B cell (primary cell): ENCODE measurements around the gene PLD1. TPM values are rescaled to one million over a fixed set of nuclear protein-coding genes. Genes with fewer than 3 reads are reported as not detected.

Source experiments
- ATAC-seq: fragments of 200-7000 bp; cut with Tn5 transposase; one replicate; pipeline ENCODE4 v1.10.0; 2021; ENCODE audit warnings: low read depth, mild to moderate bottlenecking, moderate number of reproducible peaks, moderate library complexity
- CTCF ChIA-PET: fragments of 350-600 bp; sonication (Branson Sonifier 250); formaldehyde crosslinking; loops from one replicate; lab custom pipeline; 2021; ENCODE audit warnings: antibody characterized with exemption, inconsistent platforms; lab: Charles Lee
- POLR2A ChIA-PET: fragments of 350-600 bp; sonication (Branson Sonifier 250); formaldehyde crosslinking; loops from one replicate; lab custom pipeline; 2021; ENCODE audit warnings: antibody characterized with exemption; lab: Charles Lee
- DNase-seq: peaks from one replicate; pipeline ENCODE4 v3.0.0; 2013
- H2AFZ ChIP-seq: 2 replicates; pipeline ENCODE4 v1.6.1; 2012; ENCODE audit warnings: mild to moderate bottlenecking, low read depth, low read length; ENCODE audit not compliant: insufficient read depth, poor library complexity, severe bottlenecking
- H3K27ac ChIP-seq, 2 donors: 1 replicate in 1 of 2; 2 replicates in 1 of 2; pipeline ENCODE4 v1.5.1; 2012 to 2013; ENCODE audit warnings: low read length in 2 of 2, mild to moderate bottlenecking in 2 of 2, moderate library complexity in 1 of 2
- H3K27me3 ChIP-seq, 4 experiments: fragments of 200-600 bp in 1 of 4; sonication (generic) in 1 of 4; replicated peaks in 1 of 4; 1 replicate in 2 of 4; 2 replicates in 2 of 4; pipeline versions ENCODE4 v1.6.1 to v1.7.0; 2013 to 2016; ENCODE audit warnings: low read length in 3 of 4, mild to moderate bottlenecking in 2 of 4, mixed read lengths in 1 of 4, moderate library complexity in 1 of 4; ENCODE audit not compliant: insufficient read depth in 4 of 4, control insufficient read depth in 3 of 4; ENCODE audit errors: control extremely low read depth in 1 of 4
- H3K36me3 ChIP-seq, 2 experiments: replicated peaks in 1 of 2; 1 replicate in 1 of 2; 2 replicates in 1 of 2; pipeline versions ENCODE4 v1.6.1 to v1.7.1; 2013; ENCODE audit warnings: low read length in 1 of 2; ENCODE audit not compliant: insufficient read depth in 2 of 2, control insufficient read depth in 1 of 2; ENCODE audit errors: control extremely low read depth in 1 of 2, extremely low read depth in 1 of 2
- H3K4me1 ChIP-seq, 2 donors: fragments of 200-600 bp in 1 of 2; sonication (generic) in 1 of 2; 1 replicate in 1 of 2; 2 replicates in 1 of 2; pipeline versions ENCODE4 v1.5.1 to v1.6.1; 2013 to 2017; ENCODE audit warnings: low read length in 2 of 2; ENCODE audit not compliant: control insufficient read depth in 2 of 2, insufficient read depth in 2 of 2
- H3K4me2 ChIP-seq: replicated peaks from 2 replicates; pipeline ENCODE3; 2012; ENCODE audit warnings: mild to moderate bottlenecking, low read depth, low read length; ENCODE audit not compliant: poor library complexity, severe bottlenecking
- H3K4me3 ChIP-seq, 5 experiments: fragments of 200-600 bp in 1 of 5; sonication (generic) in 1 of 5; 1 replicate in 3 of 5; 2 replicates in 2 of 5; pipeline versions ENCODE4 v1.5.1 to v1.7.0; 2011 to 2016; ENCODE audit warnings: low read length in 4 of 5, mild to moderate bottlenecking in 4 of 5, low read depth in 2 of 5, control low read depth in 1 of 5, moderate library complexity in 1 of 5; ENCODE audit not compliant: insufficient read depth in 1 of 5; ENCODE audit errors: control extremely low read depth in 1 of 5, extremely low read depth in 1 of 5
- H3K79me2 ChIP-seq: fragments of 200-600 bp; sonication (generic); one replicate; pipeline ENCODE4 v1.6.0; 2016; ENCODE audit warnings: low read length; ENCODE audit not compliant: control insufficient read depth, insufficient read depth
- H3K9ac ChIP-seq: fragments of 200-600 bp; sonication (generic); 2 replicates; pipeline ENCODE4 v1.6.1; 2017; ENCODE audit warnings: mild to moderate bottlenecking, low read length, moderate library complexity
- H3K9me3 ChIP-seq, 3 donors: one replicate each; pipeline versions ENCODE4 v1.6.1 to v1.7.1; 2013; ENCODE audit warnings: low read length in 2 of 3; ENCODE audit not compliant: control insufficient read depth in 2 of 3, insufficient read depth in 1 of 3; ENCODE audit errors: control extremely low read depth in 1 of 3
- H4K20me1 ChIP-seq: 2 replicates; pipeline ENCODE4 v1.6.0; 2012; ENCODE audit warnings: mild to moderate bottlenecking, low read length; ENCODE audit not compliant: insufficient read depth, control insufficient read depth, poor library complexity, severe bottlenecking
- H3K27ac Mint-ChIP-seq: one replicate; pipeline ENCODE4 v1.8.0; 2021; ENCODE audit warnings: mixed read lengths
- H3K27me3 Mint-ChIP-seq: one replicate; pipeline ENCODE4 v1.8.0; 2021; ENCODE audit warnings: mixed read lengths
- H3K4me1 Mint-ChIP-seq: one replicate; pipeline ENCODE4 v1.8.0; 2021; ENCODE audit warnings: mixed read lengths
- H3K4me3 Mint-ChIP-seq: one replicate; pipeline ENCODE4 v1.8.0; 2021; ENCODE audit warnings: mixed read lengths
- H3K9me3 Mint-ChIP-seq: one replicate; pipeline ENCODE4 v1.8.0; 2022; ENCODE audit warnings: mixed read lengths; ENCODE audit not compliant: insufficient read depth
- CTCF ChIP-seq: fragments of 200-600 bp; IDR thresholded peaks from one replicate; pipeline ENCODE4 v1.8.0; 2022; ENCODE audit warnings: antibody characterized with exemption, mild to moderate bottlenecking
- EZH2 ChIP-seq: IDR thresholded peaks from 2 replicates; pipeline ENCODE4 v1.6.1; 2012; ENCODE audit warnings: borderline replicate concordance, low read depth, mild to moderate bottlenecking, moderate library complexity, low read length; ENCODE audit not compliant: insufficient read depth, poor library complexity, severe bottlenecking
- WGBS: methylation state at CpG from one replicate; pipeline ENCODE4 v1.1.5; 2013; ENCODE audit warnings: missing lambda C conversion rate; ENCODE audit not compliant: insufficient coverage; 5-methylcytosine and 5-hydroxymethylcytosine counted together
- intact Hi-C: fragments of 100-400 bp; cut with micrococcal nuclease; formaldehyde crosslinking; loops from one replicate; pipeline ENCODE4 v1.10.0; 2022
- polyA plus RNA-seq: library from polyadenylated mRNA; depleted of rRNA; stranded (reverse); fragments of >200 nt; gene quantifications from 2 replicates; pipeline ENCODE4 v1.2.3, GENCODE V29; 2012
- total RNA-seq, 2 donors: library from RNA; stranded (reverse); fragments of 120-200 nt in 1 of 2; gene quantifications; 1 replicate in 1 of 2; 2 replicates in 1 of 2; pipeline versions ENCODE4 v1.2.3 to v1.2.4, GENCODE V29; 2013 to 2022

PLD1 gene
- total and polyA plus RNA-seq, 2 donors (not counting 1 experiment from before 2014, with no cell fraction given), result 0.24 to 0.52 TPM

GRCh38 chr3:171561596-171562323 lies 248.5 kb downstream of the PLD1 start:
- no peak overlapping the region for H3K4me3 Mint-ChIP-seq
- DNase-seq (no peak), ATAC-seq (no peak)
- ChIA-PET CTCF (interaction anchor here (0.6 to 1.0 kb wide), 2 partner anchors 511 to 516 kb away, joined by 3 read pairs; no protein-coding TSS in a partner anchor), POLR2A (no interaction called here)
- Histone ChIP-seq H4K20me1 (no peaks in the 10 kb centered on the region), H3K9ac (no peak overlapping the region), H3K4me3 (no peak overlapping the region), H3K4me1 (no peaks in the 10 kb centered on the region), H3K79me2 (no peaks in the 10 kb centered on the region), H3K4me2 (no peak overlapping the region), H3K27ac (no peak overlapping the region), H2AFZ (no peak overlapping the region), H3K27me3 (no peaks in the 10 kb centered on the region), H3K9me3 (no peaks in the 10 kb centered on the region), H3K36me3 (no peaks in the 10 kb centered on the region)
- WGBS, result 88% methylated on average over 4 of the region's 5 CpGs
- intact Hi-C loops, result no loop called here
- TF ChIP-seq EZH2 (no peak), CTCF (no peak)
- H3K9me3 Mint-ChIP-seq, result no peaks in the 10 kb centered on the region
- H3K27ac Mint-ChIP-seq, result no peak overlapping the region
- no peaks in the 10 kb centered on the region for H3K27me3 Mint-ChIP-seq
- H3K4me1 Mint-ChIP-seq, result no peaks in the 10 kb centered on the region

GRCh38 chr3:171559586-171559985 lies 250.7 kb downstream of the PLD1 start:
- Mint-ChIP-seq H3K27ac (no peak overlapping the region), H3K4me1 (no peaks in the 10 kb centered on the region), H3K27me3 (no peaks in the 10 kb centered on the region), H3K9me3 (no peaks in the 10 kb centered on the region), H3K4me3 (no peak overlapping the region)
- intact Hi-C loops, result no loop called here
- ATAC-seq (no peak), DNase-seq (no peak)
- no peak overlapping the region for H2AFZ ChIP-seq
- POLR2A ChIA-PET, result no interaction called here
- no peaks in the 10 kb centered on the region for H3K79me2 ChIP-seq
- 77% methylated on average over 5 of the region's 7 CpGs for WGBS
- H3K4me2 ChIP-seq, result no peak overlapping the region
- no peak for TF ChIP-seq CTCF
- TF ChIP-seq EZH2, result no peak
- no peaks in the 10 kb centered on the region for H3K4me1 ChIP-seq
- no peaks in the 10 kb centered on the region for H4K20me1 ChIP-seq
- no peak overlapping the region for H3K4me3 ChIP-seq
- H3K9ac ChIP-seq, result no peak overlapping the region
- H3K9me3 ChIP-seq, result no peaks in the 10 kb centered on the region
- no peaks in the 10 kb centered on the region for H3K36me3 ChIP-seq
- CTCF ChIA-PET, result no interaction called here
- no peak overlapping the region for H3K27ac ChIP-seq
- H3K27me3 ChIP-seq, result no peaks in the 10 kb centered on the region
